B cell (primary cell): ENCODE results near the gene ADCY2. TPM values are rescaled to one million over a fixed set of nuclear protein-coding genes. Genes with fewer than 3 reads are reported as not detected.

Source experiments
- ATAC-seq: fragments of 200-7000 bp; cut with Tn5 transposase; one replicate; pipeline ENCODE4 v1.10.0; 2021; ENCODE audit warnings: low read depth, mild to moderate bottlenecking, moderate number of reproducible peaks, moderate library complexity
- CTCF ChIA-PET: fragments of 350-600 bp; sonication (Branson Sonifier 250); formaldehyde crosslinking; loops from one replicate; lab custom pipeline; 2021; ENCODE audit warnings: antibody characterized with exemption, inconsistent platforms; lab: Charles Lee
- POLR2A ChIA-PET: fragments of 350-600 bp; sonication (Branson Sonifier 250); formaldehyde crosslinking; loops from one replicate; lab custom pipeline; 2021; ENCODE audit warnings: antibody characterized with exemption; lab: Charles Lee
- DNase-seq: peaks from one replicate; pipeline ENCODE4 v3.0.0; 2013
- H2AFZ ChIP-seq: 2 replicates; pipeline ENCODE4 v1.6.1; 2012; ENCODE audit warnings: mild to moderate bottlenecking, low read depth, low read length; ENCODE audit not compliant: insufficient read depth, poor library complexity, severe bottlenecking
- H3K27ac ChIP-seq, 2 donors: 1 replicate in 1 of 2; 2 replicates in 1 of 2; pipeline ENCODE4 v1.5.1; 2012 to 2013; ENCODE audit warnings: low read length in 2 of 2, mild to moderate bottlenecking in 2 of 2, moderate library complexity in 1 of 2
- H3K27me3 ChIP-seq, 4 experiments: fragments of 200-600 bp in 1 of 4; sonication (generic) in 1 of 4; replicated peaks in 1 of 4; 1 replicate in 2 of 4; 2 replicates in 2 of 4; pipeline versions ENCODE4 v1.6.1 to v1.7.0; 2013 to 2016; ENCODE audit warnings: low read length in 3 of 4, mild to moderate bottlenecking in 2 of 4, mixed read lengths in 1 of 4, moderate library complexity in 1 of 4; ENCODE audit not compliant: insufficient read depth in 4 of 4, control insufficient read depth in 3 of 4; ENCODE audit errors: control extremely low read depth in 1 of 4
- H3K36me3 ChIP-seq, 2 experiments: replicated peaks in 1 of 2; 1 replicate in 1 of 2; 2 replicates in 1 of 2; pipeline versions ENCODE4 v1.6.1 to v1.7.1; 2013; ENCODE audit warnings: low read length in 1 of 2; ENCODE audit not compliant: insufficient read depth in 2 of 2, control insufficient read depth in 1 of 2; ENCODE audit errors: control extremely low read depth in 1 of 2, extremely low read depth in 1 of 2
- H3K4me1 ChIP-seq, 2 donors: fragments of 200-600 bp in 1 of 2; sonication (generic) in 1 of 2; 1 replicate in 1 of 2; 2 replicates in 1 of 2; pipeline versions ENCODE4 v1.5.1 to v1.6.1; 2013 to 2017; ENCODE audit warnings: low read length in 2 of 2; ENCODE audit not compliant: control insufficient read depth in 2 of 2, insufficient read depth in 2 of 2
- H3K4me2 ChIP-seq: replicated peaks from 2 replicates; pipeline ENCODE3; 2012; ENCODE audit warnings: mild to moderate bottlenecking, low read depth, low read length; ENCODE audit not compliant: poor library complexity, severe bottlenecking
- H3K4me3 ChIP-seq, 5 experiments: fragments of 200-600 bp in 1 of 5; sonication (generic) in 1 of 5; 1 replicate in 3 of 5; 2 replicates in 2 of 5; pipeline versions ENCODE4 v1.5.1 to v1.7.0; 2011 to 2016; ENCODE audit warnings: low read length in 4 of 5, mild to moderate bottlenecking in 4 of 5, low read depth in 2 of 5, control low read depth in 1 of 5, moderate library complexity in 1 of 5; ENCODE audit not compliant: insufficient read depth in 1 of 5; ENCODE audit errors: control extremely low read depth in 1 of 5, extremely low read depth in 1 of 5
- H3K79me2 ChIP-seq: fragments of 200-600 bp; sonication (generic); one replicate; pipeline ENCODE4 v1.6.0; 2016; ENCODE audit warnings: low read length; ENCODE audit not compliant: control insufficient read depth, insufficient read depth
- H3K9ac ChIP-seq: fragments of 200-600 bp; sonication (generic); 2 replicates; pipeline ENCODE4 v1.6.1; 2017; ENCODE audit warnings: mild to moderate bottlenecking, low read length, moderate library complexity
- H3K9me3 ChIP-seq, 3 donors: one replicate each; pipeline versions ENCODE4 v1.6.1 to v1.7.1; 2013; ENCODE audit warnings: low read length in 2 of 3; ENCODE audit not compliant: control insufficient read depth in 2 of 3, insufficient read depth in 1 of 3; ENCODE audit errors: control extremely low read depth in 1 of 3
- H4K20me1 ChIP-seq: 2 replicates; pipeline ENCODE4 v1.6.0; 2012; ENCODE audit warnings: mild to moderate bottlenecking, low read length; ENCODE audit not compliant: insufficient read depth, control insufficient read depth, poor library complexity, severe bottlenecking
- H3K27ac Mint-ChIP-seq: one replicate; pipeline ENCODE4 v1.8.0; 2021; ENCODE audit warnings: mixed read lengths
- H3K27me3 Mint-ChIP-seq: one replicate; pipeline ENCODE4 v1.8.0; 2021; ENCODE audit warnings: mixed read lengths
- H3K4me1 Mint-ChIP-seq: one replicate; pipeline ENCODE4 v1.8.0; 2021; ENCODE audit warnings: mixed read lengths
- H3K4me3 Mint-ChIP-seq: one replicate; pipeline ENCODE4 v1.8.0; 2021; ENCODE audit warnings: mixed read lengths
- H3K9me3 Mint-ChIP-seq: one replicate; pipeline ENCODE4 v1.8.0; 2022; ENCODE audit warnings: mixed read lengths; ENCODE audit not compliant: insufficient read depth
- EZH2 ChIP-seq: IDR thresholded peaks from 2 replicates; pipeline ENCODE4 v1.6.1; 2012; ENCODE audit warnings: borderline replicate concordance, low read depth, mild to moderate bottlenecking, moderate library complexity, low read length; ENCODE audit not compliant: insufficient read depth, poor library complexity, severe bottlenecking
- WGBS: methylation state at CpG from one replicate; pipeline ENCODE4 v1.1.5; 2013; ENCODE audit warnings: missing lambda C conversion rate; ENCODE audit not compliant: insufficient coverage; 5-methylcytosine and 5-hydroxymethylcytosine counted together
- intact Hi-C: fragments of 100-400 bp; cut with micrococcal nuclease; formaldehyde crosslinking; loops from one replicate; pipeline ENCODE4 v1.10.0; 2022
- polyA plus RNA-seq: library from polyadenylated mRNA; depleted of rRNA; stranded (reverse); fragments of >200 nt; gene quantifications from 2 replicates; pipeline ENCODE4 v1.2.3, GENCODE V29; 2012
- total RNA-seq, 2 donors: library from RNA; stranded (reverse); fragments of 120-200 nt in 1 of 2; gene quantifications; 1 replicate in 1 of 2; 2 replicates in 1 of 2; pipeline versions ENCODE4 v1.2.3 to v1.2.4, GENCODE V29; 2013 to 2022
- TF ChIP-seq, protein P1 (sequence below): fragments of 200-600 bp; IDR thresholded peaks from one replicate; pipeline ENCODE4 v1.8.0; 2022; ENCODE audit warnings: antibody characterized with exemption, mild to moderate bottlenecking

ADCY2 gene
- total and polyA plus RNA-seq, 2 donors (not counting 1 experiment from before 2014, with no cell fraction given): not detected

DNA sequence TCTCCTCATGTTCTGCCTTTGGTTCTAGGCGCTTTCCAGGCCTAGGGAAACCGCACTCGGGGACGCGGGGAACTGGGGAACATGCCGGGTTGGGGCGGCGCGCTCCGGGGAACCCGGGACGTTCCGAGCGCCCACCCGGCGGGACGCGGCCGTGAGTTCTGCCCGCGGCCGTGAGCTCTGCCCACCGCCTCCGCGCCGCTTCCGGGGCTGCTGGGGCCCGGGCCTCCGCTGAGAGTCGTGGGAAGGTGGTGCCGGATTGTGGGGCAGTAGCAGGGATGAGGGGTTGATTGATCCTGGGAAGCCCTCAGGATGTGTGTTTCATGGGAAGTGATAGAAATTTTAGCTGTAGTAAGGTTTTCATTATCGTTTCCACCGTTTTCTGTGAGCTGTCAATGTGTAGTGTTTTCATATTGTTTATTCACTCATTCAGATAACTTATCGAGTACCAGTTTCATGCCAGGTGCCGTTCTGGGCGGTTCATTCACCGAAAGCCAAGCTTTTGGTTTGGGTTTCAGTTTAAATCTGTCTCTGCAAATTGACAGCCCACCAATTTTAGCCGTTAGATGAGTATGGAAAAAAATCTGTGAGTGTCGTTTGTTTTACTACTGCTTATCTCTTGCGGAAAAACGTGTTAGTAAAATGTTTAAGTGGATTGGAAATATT, 473.7 kb downstream of the ADCY2 start:
- intact Hi-C loops: loop anchor here (1.0 to 5.0 kb wide), 4 partner anchors 19 to 1491 kb away; partner anchors contain the start of genes MED10, NSUN2, SRD5A1 and TENT4A
- under 1% methylated on average over 33 of the region's 41 CpGs for WGBS
- peak overlapping the region; percentile 93 for H3K4me3 Mint-ChIP-seq
- H3K4me1 Mint-ChIP-seq: peaks cover 67% of the 10 kb centered on the region
- H3K9me3 Mint-ChIP-seq: no peaks in the 10 kb centered on the region
- Histone ChIP-seq H3K27ac (peak overlapping the region; percentile 31 to 79), H3K9me3 (no peaks in the 10 kb centered on the region), H4K20me1 (peaks cover 16% of the 10 kb centered on the region), H3K4me3 (peak overlapping the region; percentile 82 to 92 (median 87)), H3K79me2 (peaks cover 60% of the 10 kb centered on the region), H3K27me3 (no peaks in the 10 kb centered on the region), H3K36me3 (peaks cover 3 to 13% of the 10 kb centered on the region in 2 experiments), H3K4me1 (peaks cover 23 to 24% of the 10 kb centered on the region in 2 donors), H2AFZ (peak overlapping the region; percentile 93), H3K4me2 (peak overlapping the region; percentile 84), H3K9ac (peak overlapping the region; percentile 87)
- ATAC-seq (peak; percentile 25), DNase-seq (peak; percentile 47)
- ChIA-PET CTCF (interaction anchor here (1.8 kb wide), 1 partner anchor 17 kb away, joined by 9 read pairs; no protein-coding TSS in a partner anchor), POLR2A (interaction anchor here (1.0 to 1.3 kb wide), 2 partner anchors 20 to 588 kb away, joined by 3 read pairs; no protein-coding TSS in a partner anchor)
- H3K27me3 Mint-ChIP-seq: no peaks in the 10 kb centered on the region
- peak overlapping the region; percentile 82 for H3K27ac Mint-ChIP-seq
- TF ChIP-seq, protein P1, sequence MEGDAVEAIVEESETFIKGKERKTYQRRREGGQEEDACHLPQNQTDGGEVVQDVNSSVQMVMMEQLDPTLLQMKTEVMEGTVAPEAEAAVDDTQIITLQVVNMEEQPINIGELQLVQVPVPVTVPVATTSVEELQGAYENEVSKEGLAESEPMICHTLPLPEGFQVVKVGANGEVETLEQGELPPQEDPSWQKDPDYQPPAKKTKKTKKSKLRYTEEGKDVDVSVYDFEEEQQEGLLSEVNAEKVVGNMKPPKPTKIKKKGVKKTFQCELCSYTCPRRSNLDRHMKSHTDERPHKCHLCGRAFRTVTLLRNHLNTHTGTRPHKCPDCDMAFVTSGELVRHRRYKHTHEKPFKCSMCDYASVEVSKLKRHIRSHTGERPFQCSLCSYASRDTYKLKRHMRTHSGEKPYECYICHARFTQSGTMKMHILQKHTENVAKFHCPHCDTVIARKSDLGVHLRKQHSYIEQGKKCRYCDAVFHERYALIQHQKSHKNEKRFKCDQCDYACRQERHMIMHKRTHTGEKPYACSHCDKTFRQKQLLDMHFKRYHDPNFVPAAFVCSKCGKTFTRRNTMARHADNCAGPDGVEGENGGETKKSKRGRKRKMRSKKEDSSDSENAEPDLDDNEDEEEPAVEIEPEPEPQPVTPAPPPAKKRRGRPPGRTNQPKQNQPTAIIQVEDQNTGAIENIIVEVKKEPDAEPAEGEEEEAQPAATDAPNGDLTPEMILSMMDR: no peak
- TF ChIP-seq EZH2: no peak

DNA sequence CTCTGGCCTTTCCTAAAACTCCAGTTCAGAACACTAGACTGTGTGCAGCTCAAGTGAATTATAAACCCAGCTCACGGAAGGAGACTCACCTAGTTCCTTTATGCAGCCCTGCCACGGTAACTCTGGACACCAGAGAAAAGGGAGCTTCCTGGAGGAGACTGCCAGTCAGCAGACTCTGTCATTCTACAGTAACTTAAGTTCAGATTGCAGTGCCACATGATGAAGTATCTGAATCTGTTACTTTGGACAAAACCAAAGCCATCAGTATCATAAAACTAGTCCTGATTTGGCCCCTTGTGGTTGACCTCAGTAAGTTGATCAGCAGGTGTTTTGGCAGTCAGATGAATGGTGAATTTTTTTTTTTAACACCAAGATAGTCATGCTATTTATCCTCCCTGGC, 475.7 kb downstream of the ADCY2 start:
- CTCF ChIA-PET: interaction anchor here (3.2 kb wide), 1 partner anchor 15 kb away, joined by 14 read pairs; no protein-coding TSS in a partner anchor
- no peak for ATAC-seq
- peak overlapping the region; percentile 6 for H3K9ac ChIP-seq
- POLR2A ChIA-PET: no interaction called here
- no peak overlapping the region for H3K4me2 ChIP-seq
- H3K4me1 ChIP-seq: peaks cover 23 to 24% of the 10 kb centered on the region in 2 donors
- H3K9me3 ChIP-seq: no peaks in the 10 kb centered on the region
- peaks cover 62% of the 10 kb centered on the region for H3K4me1 Mint-ChIP-seq
- H3K79me2 ChIP-seq: peaks cover 59% of the 10 kb centered on the region
- peak overlapping the region; percentile 2 for H3K4me3 Mint-ChIP-seq
- H2AFZ ChIP-seq: no peak overlapping the region
- 100% methylated on average over 1 of the region's 2 CpGs for WGBS
- H4K20me1 ChIP-seq: peaks cover 16% of the 10 kb centered on the region
- no peak overlapping the region for H3K27ac Mint-ChIP-seq
- intact Hi-C loops: no loop called here
- H3K27me3 Mint-ChIP-seq: no peaks in the 10 kb centered on the region
- H3K9me3 Mint-ChIP-seq: no peaks in the 10 kb centered on the region
- H3K27ac ChIP-seq: no peak overlapping the region
- H3K36me3 ChIP-seq: peaks cover 0 to 18% of the 10 kb centered on the region in 2 experiments
- no peak overlapping the region for H3K4me3 ChIP-seq
- TF ChIP-seq EZH2: no peak
- TF ChIP-seq, protein P1: no peak
- no peak for DNase-seq
- no peaks in the 10 kb centered on the region for H3K27me3 ChIP-seq
